GM21528 (cell line): ENCODE results near the gene TRAPPC10.

Source experiments
- ATAC-seq: cut with Tn5 transposase; IDR thresholded peaks from one replicate; pipeline ENCODE4 v1.9.1; 2021; ENCODE audit warnings: mild to moderate bottlenecking, moderate library complexity; ENCODE audit not compliant: unreplicated experiment, low FRiP score

TRAPPC10 gene

DNA sequence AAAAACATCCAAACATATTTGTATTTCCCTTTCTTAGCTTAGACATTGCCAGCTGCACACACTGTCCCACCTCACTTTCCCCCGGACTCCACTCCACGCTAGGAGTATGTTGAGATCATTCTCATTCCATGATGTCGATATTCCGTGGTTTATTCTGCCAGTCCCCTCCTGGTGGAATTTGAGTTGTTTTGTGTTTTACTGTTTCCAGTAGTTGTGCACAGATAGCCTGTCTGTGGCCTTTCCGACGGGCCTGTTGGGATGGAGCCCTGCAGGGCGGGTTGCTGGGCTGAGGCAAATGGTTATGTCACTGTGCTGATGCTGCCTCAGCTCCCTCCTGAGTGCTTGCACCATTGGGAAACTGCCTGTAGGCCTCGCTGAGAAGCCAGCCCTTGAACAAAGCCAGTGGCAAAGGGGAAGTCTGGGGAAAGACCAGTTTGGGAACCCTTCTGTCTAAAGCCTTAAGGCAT lies 12.8 kb downstream of the TRAPPC10 start:
- ATAC-seq: no peak

DNA sequence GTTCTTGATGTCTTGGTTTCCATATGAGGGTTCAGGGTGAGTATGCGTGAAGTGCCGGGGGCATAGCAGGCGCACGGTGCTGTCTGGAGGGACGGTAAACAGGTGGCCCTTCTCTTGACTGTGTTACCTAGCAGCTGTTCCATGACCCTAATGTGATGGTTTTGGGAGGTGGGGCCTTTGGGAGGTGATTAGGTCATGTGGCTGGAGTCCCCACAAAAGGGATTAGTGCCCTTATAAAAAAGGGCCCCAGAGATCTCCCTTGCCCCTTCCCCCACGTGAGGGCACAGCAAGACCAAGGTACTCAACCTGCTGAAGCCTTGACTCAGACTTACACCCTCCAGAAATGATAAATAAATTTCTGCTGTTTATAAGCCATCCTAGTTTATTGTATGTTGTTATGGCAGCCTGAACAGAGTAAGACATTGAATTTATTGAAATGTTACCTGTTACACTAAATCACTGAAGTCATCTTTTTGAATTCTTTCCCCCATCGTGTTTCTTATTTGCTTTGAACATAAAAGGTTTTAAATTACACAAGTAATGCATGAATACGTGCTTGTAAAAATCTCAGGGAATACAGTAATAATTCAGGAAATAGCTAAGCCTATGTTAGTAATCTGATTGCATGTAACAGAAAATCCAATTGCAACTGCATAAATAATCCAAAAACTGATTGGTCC lies 15.6 kb downstream of the TRAPPC10 start:
- ATAC-seq: no peak

- ATAC-seq: no peak
These were observed 16.2 kb downstream of the TRAPPC10 start for GRCh38 chr21:44028287-44028659.

GRCh38 chr21:44029460-44030087 lies 17.5 kb downstream of the TRAPPC10 start:
- no peak for ATAC-seq

GRCh38 chr21:44035244-44035643 lies 23.1 kb downstream of the TRAPPC10 start:
- ATAC-seq: no peak

DNA sequence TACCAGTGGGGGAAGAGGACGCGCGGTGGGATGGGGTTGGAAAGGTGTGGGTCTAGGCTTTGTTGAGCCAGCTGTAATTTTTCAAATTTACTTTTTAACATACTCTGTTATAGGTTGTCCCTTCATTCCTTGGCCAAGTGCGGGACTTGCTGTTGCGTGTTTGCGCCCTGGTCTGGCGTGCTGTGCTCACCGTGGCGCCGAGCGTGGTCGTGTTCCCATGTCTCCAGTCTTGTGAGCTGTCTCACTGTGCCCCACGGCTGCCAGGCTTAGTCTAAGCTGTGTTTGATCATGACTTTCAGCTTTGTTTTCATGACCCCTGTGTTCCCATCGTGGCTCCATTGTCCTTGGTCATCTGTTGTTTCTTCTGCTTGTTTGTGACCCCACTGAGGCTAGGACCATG lies 26.0 kb downstream of the TRAPPC10 start:
- no peak for ATAC-seq

DNA sequence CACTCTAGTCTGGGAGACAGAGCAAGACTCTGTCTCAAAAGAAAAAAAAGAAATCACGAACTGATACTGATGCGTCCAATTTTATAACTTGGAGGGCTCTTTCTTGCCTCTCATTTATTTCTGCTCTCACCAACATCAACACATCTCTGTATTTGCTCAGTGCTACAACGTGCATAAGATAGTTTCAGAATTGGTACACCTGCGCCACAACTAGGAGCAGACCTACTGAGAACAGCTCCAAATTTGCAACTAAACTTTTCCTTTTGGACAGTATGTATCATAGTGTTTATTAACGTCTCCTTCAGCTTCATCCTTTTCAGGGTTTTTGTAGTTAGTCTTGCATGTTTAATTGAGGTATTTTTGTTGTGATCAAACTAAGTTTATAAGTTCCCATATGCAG lies 27.7 kb downstream of the TRAPPC10 start:
- no peak for ATAC-seq

GRCh38 chr21:44043613-44044012 lies 31.5 kb downstream of the TRAPPC10 start:
- ATAC-seq: no peak

- ATAC-seq: no peak
These were observed 34.6 kb downstream of the TRAPPC10 start for GRCh38 chr21:44046734-44047133.

DNA sequence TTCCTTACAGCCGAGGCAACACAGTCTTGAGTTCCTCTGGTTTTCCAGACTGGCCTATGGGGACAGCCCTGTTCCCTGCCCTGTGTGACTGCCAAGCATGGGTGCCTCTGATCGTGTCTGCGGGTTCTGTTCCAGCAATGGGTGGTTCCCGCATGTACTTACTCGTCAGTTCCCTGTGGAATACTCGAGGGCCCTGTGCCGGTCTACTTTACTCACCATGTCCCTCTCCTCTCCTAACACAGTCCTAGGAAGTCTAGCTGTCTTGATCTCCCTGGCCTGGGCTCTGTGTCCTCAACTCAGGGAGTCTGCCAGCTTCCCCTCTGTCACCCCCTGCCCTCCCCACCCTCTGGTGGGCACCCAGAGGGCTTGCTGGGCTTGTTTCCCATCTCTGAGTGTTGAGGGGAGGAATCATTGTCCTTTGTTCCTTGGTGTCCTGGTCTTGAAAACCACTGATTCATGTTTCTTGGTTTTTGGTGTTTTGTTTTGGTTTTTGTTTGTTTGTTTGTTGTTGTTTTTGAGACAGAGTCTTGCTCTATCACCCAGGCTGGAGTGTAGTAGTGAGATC lies 36.0 kb downstream of the TRAPPC10 start:
- no peak for ATAC-seq

- no peak for ATAC-seq
These were observed 37.1 kb downstream of the TRAPPC10 start for GRCh38 chr21:44049182-44049581.

DNA sequence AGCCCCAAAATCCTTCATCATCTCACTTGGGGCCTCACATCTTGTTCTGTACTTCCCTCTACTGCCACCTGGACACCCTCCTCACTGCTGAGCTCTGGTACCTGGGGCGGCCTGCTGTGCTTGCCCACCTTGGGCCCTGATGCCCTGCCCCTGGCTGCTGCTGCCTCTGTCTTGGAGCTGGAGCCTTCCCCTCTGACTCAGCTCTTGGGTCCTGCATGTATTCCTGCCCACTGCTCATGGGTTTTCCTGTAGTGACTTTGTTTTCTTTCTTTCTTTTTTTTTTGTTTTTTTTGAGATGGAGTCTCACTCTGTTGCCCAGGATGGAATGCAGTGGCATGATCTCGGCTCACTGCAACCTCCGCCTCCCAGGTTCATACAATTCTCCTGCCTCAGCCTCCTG lies 37.5 kb downstream of the TRAPPC10 start:
- ATAC-seq: no peak

- ATAC-seq: no peak
These were observed 38.2 kb downstream of the TRAPPC10 start for GRCh38 chr21:44050276-44050675.

DNA sequence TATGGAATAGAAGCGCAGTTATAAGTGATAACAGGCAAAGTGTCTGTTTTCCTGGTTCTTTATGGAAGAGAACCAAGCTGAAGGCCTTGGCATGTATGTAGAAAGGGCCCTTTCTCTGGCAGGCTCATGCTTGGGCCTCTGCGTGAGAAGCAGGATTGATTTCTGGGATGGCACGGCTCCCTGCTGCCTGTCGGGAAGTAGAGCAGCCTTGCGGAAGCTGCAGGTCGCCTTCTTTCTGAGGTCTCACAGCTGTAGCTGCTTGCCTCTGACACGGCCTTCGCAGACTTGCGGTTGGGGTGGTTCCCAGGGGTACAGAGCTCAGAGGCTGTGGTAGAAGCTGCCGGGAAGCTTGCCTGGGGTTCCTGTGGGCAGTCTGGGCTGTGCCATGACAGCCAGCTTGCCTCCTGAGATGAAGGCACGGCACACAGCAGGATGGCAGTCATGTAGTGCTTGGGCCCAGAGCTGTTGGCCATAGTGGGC lies 39.4 kb downstream of the TRAPPC10 start:
- no peak for ATAC-seq

- ATAC-seq: no peak
These were observed 40.1 kb downstream of the TRAPPC10 start for GRCh38 chr21:44052071-44052829.

DNA sequence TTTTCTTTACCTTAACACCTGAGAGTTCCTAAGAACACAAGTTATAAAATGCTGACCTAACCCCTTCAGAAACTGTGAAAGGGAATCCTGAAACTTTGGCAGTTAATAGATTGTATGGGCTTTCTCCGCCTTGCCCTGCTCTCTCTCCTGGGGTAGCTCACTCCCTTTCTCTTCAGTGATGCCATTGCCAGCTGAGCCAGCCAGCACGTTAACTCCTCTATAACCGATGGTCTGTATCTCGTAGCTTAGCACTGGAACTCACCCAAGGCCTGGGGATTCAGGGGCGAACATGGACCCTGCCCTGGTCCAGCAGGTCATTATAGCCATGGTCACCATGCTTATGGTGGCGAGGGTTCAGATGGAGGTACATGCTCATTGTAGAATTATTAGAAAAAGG lies 40.7 kb downstream of the TRAPPC10 start:
- no peak for ATAC-seq

DNA sequence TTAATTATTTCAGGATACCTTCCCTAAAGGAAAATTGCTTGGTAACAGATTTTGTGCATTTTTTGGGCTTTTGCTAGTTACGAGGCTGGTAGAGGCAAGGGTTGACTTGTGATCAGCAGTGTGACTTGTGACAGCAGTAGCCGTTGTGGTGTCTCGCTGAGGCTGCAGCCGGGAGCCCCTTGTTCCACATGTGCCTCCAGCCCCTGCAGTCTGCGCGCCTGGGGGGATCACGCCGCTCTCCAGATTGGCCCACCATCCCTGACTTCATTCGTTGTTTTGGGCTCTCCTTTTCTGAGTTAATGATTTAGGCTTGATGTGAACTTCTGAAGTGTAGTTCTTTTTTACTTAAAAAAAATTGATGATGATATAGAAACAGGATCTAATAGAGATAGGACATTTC lies 41.5 kb downstream of the TRAPPC10 start:
- no peak for ATAC-seq

GRCh38 chr21:44054710-44055109 lies 42.6 kb downstream of the TRAPPC10 start:
- no peak for ATAC-seq

DNA sequence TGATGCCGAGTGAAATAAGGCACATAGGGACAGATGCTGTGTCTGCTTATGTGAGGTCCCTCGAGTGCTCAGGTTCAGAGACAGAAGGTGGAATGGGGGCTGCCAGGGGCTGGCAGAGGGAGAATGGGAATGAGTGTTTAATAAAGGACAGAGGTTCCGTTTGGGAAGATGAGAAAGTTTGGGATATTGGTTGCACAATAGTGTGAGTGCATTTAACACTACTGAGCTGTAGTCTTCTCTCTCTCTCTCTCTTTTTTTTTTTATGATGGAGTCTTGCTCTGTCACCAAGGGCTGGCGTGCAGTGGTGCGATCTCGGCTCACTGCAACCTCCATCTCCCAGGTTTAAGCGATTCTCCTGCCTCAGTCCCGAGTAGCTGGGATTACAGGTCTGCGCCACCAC lies 44.9 kb downstream of the TRAPPC10 start:
- ATAC-seq: no peak

GRCh38 chr21:44057960-44058651 lies 46.0 kb downstream of the TRAPPC10 start:
- ATAC-seq: no peak

- ATAC-seq: no peak
These were observed 46.5 kb downstream of the TRAPPC10 start for GRCh38 chr21:44058652-44058964.
